Adrenal gland (tissue), 5 donors: Measurements from ENCODE around the gene CCR9.

Experiments
- POLR2A ChIP-seq, 2 donors: fragments of 450-650 bp; IDR thresholded peaks; one replicate each; pipeline ENCODE4 v1.6.1; 2017; ENCODE audit warnings: antibody characterized with exemption in 2 of 2, mild to moderate bottlenecking in 2 of 2, moderate library complexity in 1 of 2
- TF ChIP-seq, protein P1 (sequence below), 6 experiments: fragments of 450-650 bp in 4 of 6; fragments of 200-600 bp in 2 of 6; sonication (generic) in 1 of 6; IDR thresholded peaks; 1 replicate in 5 of 6; 2 replicates in 1 of 6; pipeline versions ENCODE4 v1.5.1 to v1.8.0; 2016 to 2021; ENCODE audit warnings: antibody characterized with exemption in 6 of 6, mild to moderate bottlenecking in 2 of 6, moderate library complexity in 1 of 6
- donor health status: DM: no; HTN: no; CAD: no.

DNA sequence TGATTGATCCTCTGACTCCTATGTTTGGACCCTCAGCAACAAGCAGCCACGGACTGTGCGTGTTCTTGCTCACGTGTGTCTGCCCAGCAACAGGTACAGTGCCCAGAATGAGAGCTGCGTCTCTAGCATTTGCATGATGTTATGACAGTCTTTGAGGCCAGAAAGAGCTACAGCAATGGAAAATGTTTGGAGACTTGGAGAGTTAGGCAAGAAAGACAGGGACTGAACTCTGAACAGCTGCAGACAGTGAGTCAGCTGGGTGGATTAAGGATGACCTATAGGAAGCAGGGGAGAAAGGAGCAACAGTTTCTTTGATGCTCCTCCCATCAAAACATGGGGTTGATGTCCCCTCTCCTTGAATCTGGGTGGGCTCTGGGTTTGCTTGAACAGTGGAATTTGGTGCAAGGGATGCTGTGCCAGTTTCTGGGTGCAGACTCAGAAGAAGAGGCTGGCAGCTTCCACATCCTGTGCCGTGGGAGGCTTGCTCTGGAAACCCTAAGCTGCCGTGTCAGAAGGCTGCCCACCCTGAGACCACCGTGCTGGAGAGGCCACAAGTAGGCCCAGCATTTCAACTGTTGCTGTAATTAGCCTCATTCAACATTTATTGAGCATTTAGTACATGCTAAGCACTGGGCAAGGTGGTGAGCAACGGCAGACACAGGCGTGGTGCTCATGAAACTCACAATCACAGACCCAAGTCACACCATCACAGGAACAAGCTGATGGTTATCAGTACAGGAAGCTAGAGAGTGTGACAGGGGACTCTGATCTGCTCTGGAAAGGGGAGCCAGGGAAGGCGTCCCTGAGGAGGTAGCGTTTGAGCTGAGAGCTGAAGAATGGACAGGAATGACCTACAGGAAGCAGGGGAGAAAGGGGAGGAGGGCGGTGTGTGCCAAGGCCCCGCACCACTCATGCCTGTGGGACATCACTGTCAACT is 21.7 kb downstream of the CCR9 start:
- TF ChIP-seq, protein P1, sequence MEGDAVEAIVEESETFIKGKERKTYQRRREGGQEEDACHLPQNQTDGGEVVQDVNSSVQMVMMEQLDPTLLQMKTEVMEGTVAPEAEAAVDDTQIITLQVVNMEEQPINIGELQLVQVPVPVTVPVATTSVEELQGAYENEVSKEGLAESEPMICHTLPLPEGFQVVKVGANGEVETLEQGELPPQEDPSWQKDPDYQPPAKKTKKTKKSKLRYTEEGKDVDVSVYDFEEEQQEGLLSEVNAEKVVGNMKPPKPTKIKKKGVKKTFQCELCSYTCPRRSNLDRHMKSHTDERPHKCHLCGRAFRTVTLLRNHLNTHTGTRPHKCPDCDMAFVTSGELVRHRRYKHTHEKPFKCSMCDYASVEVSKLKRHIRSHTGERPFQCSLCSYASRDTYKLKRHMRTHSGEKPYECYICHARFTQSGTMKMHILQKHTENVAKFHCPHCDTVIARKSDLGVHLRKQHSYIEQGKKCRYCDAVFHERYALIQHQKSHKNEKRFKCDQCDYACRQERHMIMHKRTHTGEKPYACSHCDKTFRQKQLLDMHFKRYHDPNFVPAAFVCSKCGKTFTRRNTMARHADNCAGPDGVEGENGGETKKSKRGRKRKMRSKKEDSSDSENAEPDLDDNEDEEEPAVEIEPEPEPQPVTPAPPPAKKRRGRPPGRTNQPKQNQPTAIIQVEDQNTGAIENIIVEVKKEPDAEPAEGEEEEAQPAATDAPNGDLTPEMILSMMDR (IDR thresholded peaks at IDR 0.05), result no peak
- TF ChIP-seq POLR2A (IDR thresholded peaks at IDR 0.05), result no peak
